ENCODE results near the gene RABAC1.
"Not testable (repeated sequence)": the region's sequence is repeated elsewhere in the genome, so short reads cannot be mapped to it uniquely, and the experiment has no call there.

The RABAC1 gene

DNA sequence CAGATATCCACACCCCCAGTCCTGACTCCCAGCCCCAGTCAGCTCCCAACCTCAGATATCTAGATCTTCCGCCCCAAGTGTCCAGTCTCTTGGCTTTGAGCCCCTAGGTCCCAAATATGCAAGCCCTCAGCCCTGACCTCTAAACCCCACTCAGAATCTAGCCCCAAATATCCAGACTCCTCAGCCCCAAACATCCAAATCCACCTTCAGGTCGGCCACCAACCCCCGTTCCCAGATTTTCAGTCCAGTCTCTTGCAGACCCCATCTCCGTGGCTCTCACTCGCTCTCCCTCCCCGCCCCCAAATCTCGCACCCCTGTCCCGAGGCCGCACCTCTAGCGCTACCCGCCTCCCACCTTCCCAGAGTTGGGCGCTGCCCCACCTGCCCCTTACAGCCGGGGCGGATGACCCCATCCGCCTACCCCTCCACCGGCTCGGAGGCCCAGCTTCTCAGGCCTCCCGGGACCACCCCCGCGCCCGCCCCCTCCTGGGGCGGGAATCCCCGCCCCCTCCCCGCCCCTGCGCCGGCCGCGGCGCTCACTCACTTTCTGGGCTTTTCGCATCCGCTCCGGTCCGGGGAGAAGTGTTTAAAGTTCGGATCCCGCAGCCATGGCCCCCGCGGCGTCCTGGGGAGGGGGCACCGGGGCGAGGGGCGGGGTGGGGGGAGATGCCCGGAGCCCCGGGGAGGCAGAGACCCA, 31.5 kb downstream of the RABAC1 start:
- no peak for DNase-seq

- no peak for DNase-seq
Measured at GRCh38 chr19:41926763-41927496, 32.2 kb downstream of the RABAC1 start.

GRCh38 chr19:41926028-41926762, 32.9 kb downstream of the RABAC1 start:
- DNase-seq, result no peak

- DNase-seq, result no peak
Measured at GRCh38 chr19:41925208-41926003, 33.7 kb downstream of the RABAC1 start.

DNA sequence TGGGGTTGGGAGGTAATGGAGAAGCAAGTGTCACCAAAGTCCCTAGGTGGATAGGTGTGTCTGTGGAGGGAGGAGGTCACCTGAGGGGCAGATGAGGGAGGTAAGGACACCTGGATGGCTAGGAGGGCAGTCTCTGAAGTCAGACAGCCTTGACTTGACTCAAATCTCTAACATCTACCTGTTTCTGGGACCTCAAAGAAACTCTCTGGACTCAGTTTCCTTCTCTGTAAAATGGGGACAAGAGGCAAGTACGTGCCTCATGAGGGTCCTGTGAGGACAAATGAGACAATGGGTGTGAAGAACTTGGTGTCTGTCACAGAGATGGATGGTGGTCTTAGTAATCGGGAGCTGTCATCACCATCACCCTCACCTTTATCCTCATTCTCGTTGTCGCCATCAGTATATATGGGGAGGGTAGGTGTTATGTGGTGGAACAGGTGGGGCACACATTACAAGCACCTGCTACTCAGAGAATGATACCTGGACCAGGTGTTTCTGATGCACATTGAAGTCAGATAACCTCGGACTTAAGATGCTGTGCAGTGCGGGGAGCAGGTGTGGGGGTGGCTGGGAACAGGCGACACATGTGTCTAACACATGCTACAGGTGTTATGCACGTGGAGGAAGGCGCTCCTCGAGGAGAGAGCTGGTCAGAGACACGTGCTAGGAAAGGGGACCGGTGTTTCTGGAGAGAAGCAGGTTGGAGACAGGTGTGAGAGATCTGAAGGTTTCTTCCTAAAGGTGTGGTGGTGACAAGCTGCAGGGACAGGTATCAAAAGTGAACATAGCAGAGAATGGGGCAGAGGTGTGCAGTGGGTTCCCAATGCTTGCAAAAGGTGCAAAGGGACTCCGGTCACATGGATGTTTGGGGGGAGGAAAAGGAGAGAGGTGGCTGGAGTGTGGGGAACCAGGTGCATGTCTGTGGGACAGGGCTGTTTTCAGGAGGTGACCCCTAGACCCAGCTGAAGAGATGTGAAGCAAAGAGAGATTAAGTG, 34.7 kb downstream of the RABAC1 start:
- DNase-seq, result no peak

GRCh38 chr19:41923045-41923788, 35.9 kb downstream of the RABAC1 start:
- DNase-seq, result no peak

- DNase-seq, result no peak
Measured at GRCh38 chr19:41922585-41922984, 36.5 kb downstream of the RABAC1 start.

GRCh38 chr19:41921577-41922576, 37.2 kb downstream of the RABAC1 start:
- no peak for DNase-seq

- no peak for DNase-seq
Measured at GRCh38 chr19:41920882-41921576, 38.1 kb downstream of the RABAC1 start.

GRCh38 chr19:41919948-41920712, 39.0 kb downstream of the RABAC1 start:
- DNase-seq, result no peak

- DNase-seq, result no peak
Measured at GRCh38 chr19:41918653-41919244, 40.4 kb downstream of the RABAC1 start.

- DNase-seq, result no peak
Measured at GRCh38 chr19:41918095-41918494, 41.0 kb downstream of the RABAC1 start.

GRCh38 chr19:41917676-41918075, 41.4 kb downstream of the RABAC1 start:
- no peak for DNase-seq

DNA sequence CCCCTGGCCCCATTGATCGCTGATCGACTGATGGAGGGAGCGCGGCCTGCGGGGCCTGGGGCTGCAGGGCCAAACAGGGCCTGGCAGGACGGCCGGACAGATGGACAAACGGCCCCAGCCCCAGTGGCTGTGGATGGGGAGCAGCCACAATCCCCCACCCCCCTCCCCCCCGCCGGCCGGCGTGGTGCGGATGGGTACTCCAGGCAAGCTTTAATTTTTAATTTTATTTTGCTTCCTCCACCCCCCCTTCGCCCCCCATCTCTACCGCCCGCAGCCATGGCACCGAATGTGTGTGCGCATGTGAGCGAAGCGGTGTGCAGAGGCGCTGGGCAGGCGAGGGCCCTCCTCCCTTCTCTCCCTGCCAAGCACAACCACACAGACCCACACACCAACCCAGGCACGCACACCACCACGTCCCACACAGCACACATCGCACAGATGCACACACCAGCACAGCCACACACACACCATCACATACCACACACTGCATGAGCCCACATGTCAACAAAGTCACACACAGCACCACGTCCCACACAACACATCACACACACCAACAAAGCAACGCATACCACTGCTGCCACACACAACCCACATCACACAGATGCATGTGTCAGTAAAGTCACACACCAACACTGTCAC, 43.2 kb downstream of the RABAC1 start:
- DNase-seq, result no peak

DNA sequence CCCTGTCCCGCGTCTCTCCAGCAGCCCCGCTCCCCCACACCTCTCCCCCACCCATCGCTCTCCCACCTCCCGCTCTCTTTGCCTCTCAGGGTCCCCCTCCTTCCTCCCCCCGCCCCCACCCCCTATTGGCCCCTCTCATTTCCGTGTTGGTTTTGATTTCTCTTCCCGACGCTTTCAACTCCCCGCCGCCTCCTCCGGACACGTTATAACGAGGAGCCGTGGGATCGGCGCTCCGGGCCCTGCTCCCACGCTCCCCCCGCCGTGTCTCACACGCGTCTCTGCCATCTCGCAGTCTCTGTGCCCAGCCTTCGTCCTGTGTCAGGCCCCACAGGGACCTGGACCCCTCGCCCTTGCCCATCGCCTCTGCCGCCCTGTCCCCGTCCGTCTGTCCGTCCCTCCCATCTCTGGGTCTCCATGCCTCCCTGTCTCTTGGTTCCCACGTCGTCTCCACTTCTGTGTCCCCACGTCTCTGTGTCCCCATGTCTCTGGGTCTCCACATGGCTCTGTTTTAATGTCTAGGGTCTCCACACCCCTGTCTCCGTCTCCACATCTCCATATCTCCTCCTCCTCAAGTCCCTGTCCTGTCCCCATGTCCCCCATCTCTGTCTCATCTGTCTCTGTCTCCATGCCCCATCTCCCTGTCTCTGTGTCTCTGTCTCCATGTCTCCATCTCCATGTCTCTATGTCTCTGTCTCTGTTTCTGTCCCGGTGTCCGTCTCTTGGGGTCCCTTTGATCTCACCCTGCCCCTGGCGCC, 43.9 kb downstream of the RABAC1 start:
- DNase-seq, result no peak

- DNase-seq, result not testable (repeated sequence)
Measured at GRCh38 chr19:41914424-41914834, 44.7 kb downstream of the RABAC1 start.
